HG02973 (cell line): Measurements from ENCODE around the gene GUF1.
"Not testable (repeated sequence)": the region's sequence is repeated elsewhere in the genome, so short reads cannot be mapped to it uniquely, and the experiment has no call there.

Source experiments
- ATAC-seq: cut with Tn5 transposase; IDR thresholded peaks from one replicate; pipeline ENCODE4 v1.9.1; 2021; ENCODE audit warnings: moderate library complexity; ENCODE audit not compliant: unreplicated experiment

Gene GUF1

DNA sequence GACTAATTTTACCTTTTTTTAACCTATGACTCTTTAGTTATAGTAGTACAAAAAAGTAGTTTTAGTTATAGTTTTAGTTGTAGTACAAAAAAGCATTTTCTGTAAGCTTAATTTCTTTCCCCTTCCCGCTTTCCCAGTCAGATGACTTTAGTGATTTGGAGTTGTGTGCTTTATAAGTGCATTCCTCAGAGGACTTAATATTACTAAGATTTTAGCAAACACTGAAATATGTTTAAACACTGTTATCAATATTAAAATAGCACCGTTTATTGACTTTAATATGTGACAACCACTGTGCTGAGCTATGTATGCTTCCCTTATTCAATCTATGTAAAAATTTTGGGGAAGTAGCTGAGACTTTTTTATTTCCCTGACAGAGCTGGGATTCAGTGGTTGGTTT is 22.8 kb downstream of the GUF1 start:
- no peak for ATAC-seq

DNA sequence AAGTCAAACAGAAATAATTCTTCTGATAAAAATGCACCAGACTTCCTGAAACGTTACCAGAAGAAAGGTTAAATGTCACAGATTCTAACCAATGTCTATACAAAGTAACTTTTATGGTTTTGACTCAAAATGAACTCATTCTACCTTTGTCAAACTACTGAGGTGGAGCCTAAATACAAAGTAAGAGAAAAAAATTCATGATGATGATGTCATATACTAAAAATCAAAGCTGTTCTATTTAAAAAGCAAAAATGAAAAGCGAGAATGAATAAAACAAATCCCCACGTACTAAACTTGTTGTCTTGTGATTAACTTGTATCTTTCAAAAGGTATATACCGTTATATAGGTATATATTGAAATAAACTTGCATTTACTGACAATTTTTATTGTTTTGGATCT is 26.5 kb downstream of the GUF1 start:
- ATAC-seq = no peak

DNA sequence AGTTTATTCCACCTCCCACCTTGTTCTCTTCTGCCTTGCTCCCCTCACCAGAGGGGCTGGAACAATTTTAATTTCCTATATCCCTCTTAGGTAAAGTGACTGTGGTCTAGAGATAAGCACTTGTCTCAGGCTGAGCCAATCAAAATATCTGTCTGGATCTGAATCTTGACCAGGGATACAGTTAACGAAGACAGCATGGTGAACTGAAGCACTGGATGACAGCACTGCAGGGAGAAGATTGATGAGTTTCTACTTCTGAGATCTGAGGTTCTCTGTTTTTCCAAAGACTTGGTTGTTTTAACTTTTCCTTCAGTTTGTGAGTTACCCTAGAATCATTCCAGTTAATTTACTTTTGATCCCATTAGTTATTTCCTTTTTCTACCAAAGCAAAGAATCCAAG is 34.9 kb downstream of the GUF1 start:
- no peak for ATAC-seq

DNA sequence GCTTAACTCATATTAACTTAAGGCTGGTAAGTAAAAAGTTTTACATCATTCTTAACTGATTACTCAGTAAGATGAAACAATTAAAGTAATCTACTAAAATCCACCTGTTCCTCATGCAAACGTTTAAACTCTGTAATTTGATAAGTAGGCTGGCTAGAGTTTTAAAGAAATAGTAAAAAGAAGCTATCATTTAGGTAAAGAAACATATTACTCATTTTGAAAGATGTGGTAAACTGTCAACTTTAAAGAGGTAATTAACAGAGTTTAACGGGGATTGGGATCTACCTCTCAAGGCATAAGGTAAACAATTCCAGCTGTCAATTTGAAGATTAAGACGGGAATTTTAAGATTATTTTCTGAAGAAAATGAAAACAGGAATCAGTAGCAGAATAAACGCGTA is 38.4 kb downstream of the GUF1 start:
- ATAC-seq = no peak

DNA sequence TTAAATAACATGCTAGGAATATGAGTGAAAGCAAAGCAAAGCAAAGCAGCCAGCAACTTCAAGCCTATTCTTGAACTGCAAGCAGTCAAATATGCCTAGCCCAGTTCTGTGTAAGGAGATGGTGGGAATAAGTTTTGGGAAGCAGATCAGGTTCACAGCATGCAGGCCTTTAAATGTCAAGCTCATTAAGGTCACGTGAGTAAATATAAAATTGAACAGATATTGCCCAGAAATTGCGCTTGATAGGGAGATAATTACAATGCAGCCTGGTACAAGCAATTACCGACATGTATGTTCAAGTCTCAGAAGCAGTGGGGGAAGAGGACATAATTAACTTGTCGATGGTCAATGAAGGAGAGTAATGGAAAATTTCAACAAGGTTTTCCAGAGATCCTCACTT is 42.2 kb downstream of the GUF1 start:
- ATAC-seq = no peak

DNA sequence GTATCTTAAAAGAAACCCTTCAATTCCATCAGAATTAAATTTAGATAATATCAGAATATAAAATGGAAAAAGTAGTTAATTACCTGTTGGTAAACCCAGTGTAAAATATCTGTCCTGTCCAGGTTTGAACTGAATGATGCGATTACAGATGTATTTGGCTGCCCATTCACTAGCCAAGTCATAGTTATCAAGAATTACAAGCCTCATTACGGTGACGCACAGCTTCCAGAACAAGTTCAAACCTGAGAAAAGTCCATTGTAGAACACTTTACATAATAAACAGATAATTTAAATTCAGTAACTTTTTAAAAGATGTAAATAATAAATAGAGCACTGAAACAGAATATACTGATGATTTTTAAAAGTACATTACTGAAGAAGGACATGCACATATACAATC is 43.8 kb downstream of the GUF1 start:
- no peak for ATAC-seq

DNA sequence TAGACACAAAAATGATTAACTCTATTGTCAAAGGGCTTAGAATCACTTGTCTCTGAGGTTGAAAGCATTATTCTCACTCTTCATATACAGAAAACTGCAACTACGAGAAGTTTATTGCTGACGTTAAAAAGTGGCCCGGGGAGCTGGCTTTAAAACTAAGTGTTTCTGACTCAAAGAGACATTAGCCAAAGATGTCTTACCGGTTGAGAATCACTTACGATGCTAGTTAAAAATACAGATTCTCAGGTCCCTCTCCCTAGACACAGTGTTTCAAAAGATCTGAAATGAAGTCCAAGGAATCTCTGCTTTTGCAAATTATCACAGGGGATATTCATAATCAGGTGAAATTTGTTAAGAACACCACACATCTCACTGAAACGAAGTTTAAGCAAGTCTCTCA is 46.9 kb downstream of the GUF1 start:
- no peak for ATAC-seq

DNA sequence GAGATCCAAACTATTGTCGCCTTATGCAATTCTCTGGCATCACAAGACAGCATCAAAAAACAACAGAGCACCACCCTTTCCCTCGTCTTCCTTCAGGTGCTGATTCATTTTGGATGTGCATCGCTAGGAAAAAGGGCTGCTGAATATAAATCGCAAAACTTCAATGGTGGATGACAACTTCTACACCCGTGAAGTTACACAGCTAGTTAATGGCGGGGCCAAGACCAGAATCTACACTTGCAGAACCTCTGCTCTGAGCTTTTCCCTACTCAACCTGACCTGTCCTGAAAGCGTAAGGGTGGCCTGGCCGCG is 47.5 kb downstream of the GUF1 start:
- ATAC-seq = no peak

DNA sequence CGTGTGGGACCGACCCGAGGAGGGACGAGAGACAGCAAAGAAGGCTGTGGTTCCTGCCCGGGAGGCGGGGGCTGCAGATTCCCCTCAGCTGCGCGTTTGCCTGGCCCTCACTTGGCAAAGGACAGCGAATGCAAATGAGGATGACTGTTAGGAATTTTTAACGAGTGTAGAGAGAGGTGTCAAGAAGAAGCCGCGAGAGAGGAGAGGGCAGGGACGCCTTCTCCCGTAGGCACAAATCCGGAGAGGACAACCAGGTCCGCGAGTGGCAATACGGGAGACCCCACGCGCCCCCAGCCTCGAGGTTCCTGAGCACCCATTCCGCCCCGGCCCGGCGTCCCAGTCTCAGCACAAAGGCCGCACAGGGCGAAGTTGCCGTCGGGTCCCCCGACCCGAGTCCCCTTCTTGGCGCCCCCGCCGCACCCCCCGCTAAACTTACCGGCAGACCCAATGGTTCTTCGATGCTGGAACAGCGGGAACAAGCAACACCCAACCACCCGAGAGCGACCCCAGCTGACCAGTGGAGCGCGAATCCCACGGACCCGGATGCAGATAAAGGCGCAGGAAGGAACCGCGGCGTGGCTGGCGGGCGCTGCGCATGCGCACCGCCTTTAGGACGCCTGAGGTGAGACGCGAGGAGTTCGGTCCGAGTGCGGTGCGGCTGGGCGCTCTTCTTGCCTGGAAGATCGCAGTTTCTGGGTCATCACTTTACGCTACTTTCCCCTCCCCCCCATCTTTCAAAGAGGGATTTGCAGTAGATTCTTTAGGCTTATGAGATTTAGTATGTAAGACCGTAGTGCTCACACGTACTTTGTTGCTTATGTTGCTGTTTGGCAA is 48.0 kb downstream of the GUF1 start, which contains the start of gene GNPDA2:
Gene GNPDA2 (minus strand): TSS at position 519 of the 834 bp plus-strand sequence. CDS start 4,349 bp downstream, outside the sequence.
- ATAC-seq = peak; percentile 90

DNA sequence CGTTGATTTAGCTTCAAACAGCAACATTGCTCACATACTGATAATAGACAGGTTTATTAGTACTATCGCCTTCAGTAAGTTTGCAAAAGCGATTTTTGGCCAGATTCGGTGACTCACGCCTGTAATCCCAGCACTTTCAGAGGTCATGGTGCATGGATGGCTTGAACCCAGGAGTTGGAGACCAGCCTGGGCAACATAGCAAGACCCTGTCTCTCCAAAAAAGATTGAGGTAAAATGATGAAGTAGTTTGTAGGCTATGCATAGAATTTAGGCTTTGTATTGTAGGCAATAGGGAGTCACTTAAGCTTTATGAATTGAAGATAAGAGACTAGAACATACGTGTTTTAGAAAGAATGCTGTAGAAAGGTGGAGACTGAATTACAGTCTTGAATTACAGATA is 49.3 kb downstream of the GUF1 start:
- ATAC-seq = no peak

DNA sequence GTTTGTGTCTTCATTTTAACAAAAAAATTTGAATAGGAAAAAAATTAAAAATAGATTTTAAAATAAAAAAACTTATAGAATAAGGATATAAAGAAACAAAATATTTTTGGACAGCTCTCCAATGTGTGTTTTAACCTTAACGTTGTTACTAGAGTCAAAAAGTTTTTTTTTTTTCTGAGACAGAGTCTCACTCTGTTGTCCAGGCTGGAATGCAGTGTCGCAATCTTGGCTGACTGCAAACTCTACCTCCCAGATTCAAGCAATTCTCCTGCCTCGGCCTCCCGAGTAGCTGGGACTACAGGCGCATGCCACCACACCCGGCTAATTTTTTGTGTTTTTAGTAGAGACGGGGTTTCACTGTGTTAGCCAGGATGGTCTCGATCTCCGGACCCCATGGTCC is 50.5 kb downstream of the GUF1 start:
- ATAC-seq = not testable (repeated sequence)

DNA sequence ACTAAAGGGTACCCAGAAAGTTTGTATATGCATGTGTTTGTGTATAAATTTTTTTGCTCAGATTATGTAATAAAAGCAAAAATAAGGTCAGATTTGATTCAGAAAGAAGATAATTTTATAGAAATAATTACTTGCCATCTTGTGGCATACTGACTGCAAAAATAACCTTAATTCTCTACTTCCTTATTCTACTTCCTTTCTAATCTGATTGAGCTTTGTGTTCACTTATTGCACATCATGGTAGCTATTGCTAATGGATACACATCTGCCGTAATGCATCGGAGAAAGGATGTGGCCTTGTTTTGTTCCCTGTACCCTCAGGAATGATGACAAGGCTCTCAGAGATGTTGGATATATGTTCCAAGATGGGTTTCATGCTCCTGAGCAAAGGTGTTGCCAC is 58.7 kb downstream of the GUF1 start:
- no peak for ATAC-seq

DNA sequence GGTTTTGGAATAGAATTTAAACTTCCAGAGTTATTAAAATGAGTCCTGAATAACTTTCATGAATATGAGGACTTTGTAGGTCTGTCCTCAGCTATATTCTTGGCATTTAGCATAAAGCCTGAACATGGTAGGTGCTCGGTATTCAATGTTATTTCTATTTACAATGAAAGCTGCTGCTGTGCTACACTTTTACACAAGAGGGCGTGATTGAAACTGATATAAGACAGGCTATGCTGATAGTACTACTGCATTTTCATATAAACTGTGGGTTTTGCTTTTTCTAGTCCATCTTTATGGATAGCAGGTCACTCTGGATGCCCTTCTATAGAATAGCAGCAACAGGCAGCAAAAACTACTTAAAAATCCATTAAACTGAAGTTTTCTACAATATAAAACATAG is 60.4 kb downstream of the GUF1 start:
- peak; percentile 63 for ATAC-seq

DNA sequence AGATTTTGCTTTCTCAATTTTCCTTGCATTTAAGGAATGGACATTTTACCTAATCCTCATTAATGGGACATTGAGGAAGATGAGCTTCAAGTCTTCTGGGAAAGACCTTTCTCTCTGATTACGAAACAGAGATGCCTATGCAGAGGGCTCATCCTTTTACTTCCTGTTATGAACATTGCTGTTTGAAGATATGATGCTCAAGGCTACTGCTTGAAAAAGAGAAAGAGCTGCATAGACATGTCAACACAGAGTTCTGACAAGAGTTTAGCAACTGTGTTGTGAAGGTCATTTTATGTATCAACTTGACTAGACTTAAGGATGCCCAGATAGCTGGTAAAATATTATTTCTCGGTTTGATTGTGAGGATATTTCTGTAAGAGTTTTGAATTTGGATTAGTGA is 62.0 kb downstream of the GUF1 start:
- ATAC-seq = no peak
